GM18951 (cell line): ENCODE data around the gene RSAD2.

ENCODE experiments used
- POLR2A ChIP-seq: IDR thresholded peaks from 4 replicates; pipeline ENCODE4 v1.6.1; 2011; ENCODE audit warnings: mild to moderate bottlenecking; ENCODE audit not compliant: insufficient read length, insufficient read depth; ENCODE audit errors: extremely low read depth
- in situ Hi-C: fragments of 300-500 bp; cut with MboI; formaldehyde crosslinking; loops from one replicate; pipeline ENCODE4 v1.12.0; 2022; ENCODE audit warnings: low sequenced_read_pairs, mixed read lengths, inconsistent platforms; ENCODE audit not compliant: unreplicated experiment

Gene RSAD2

DNA sequence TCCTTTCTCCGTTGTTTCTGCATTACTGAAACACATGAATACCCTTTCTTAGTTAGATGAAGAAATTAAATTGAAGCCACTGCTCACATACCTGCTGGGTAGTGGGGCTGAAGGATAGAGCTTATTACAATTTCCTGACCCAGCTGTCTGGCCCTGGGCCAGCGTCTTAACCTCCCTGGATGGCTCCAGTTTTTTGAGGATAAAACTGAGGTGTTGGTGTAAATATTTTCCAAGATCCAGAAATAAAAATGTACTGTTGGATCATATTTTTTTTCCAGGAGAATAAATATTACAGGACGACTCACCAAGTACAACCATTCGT, 43.1 kb downstream of the RSAD2 start:
- TF ChIP-seq POLR2A = no peak
- in situ Hi-C loops = no loop called here

DNA sequence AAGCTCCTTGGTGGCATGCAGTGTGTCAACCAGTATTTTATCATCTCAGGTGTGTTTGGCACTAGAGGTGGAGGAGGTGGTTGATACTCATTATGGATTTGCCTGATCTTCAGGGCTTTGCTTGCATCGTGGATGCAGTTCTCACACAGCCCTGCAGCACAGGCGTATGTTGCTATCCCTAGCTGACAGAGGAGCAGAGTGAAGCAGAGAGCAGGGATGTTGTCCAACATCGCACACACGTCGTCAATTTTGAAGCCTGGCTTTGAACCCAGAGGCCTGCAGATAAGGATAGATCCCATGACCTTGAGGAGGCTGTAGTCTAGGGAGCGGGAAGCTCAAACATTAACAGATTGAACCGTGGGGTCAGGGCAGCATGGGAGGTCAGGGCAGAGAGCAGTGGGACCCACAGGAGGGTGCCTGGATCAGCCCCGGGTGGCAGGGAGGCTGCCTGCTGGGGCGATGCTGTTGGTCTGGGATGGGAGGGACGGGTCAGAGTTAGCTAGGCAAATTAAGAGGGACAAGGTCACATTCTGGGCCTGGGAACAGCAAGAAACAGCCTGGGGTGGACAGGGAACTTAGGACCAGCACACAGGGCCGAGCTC, 43.8 kb downstream of the RSAD2 start:
- no peak for TF ChIP-seq POLR2A
- in situ Hi-C loops = no loop called here

DNA sequence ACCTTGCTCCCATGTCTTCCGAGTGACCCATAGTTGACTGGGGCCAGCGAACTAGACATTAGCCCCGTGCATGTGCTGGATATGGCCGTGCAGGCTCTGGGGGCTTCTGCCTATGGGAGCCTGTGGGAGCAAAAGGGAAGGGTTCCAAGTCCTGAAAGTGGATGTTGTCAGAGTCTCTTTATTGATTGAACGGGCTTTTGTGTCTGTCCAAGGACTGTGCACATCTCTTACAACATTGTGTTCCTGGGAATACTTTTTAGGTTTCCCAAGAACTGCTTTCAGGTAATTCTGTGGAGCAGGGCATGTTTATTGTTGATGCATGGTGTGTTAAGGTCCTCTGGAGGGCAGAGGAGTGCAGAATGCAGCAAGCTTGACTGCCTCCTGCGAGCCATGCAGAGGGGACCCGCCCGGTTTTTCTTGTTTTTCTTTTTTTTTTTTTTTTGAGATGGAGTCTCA, 44.7 kb downstream of the RSAD2 start:
- no peak for TF ChIP-seq POLR2A
- in situ Hi-C loops = no loop called here

DNA sequence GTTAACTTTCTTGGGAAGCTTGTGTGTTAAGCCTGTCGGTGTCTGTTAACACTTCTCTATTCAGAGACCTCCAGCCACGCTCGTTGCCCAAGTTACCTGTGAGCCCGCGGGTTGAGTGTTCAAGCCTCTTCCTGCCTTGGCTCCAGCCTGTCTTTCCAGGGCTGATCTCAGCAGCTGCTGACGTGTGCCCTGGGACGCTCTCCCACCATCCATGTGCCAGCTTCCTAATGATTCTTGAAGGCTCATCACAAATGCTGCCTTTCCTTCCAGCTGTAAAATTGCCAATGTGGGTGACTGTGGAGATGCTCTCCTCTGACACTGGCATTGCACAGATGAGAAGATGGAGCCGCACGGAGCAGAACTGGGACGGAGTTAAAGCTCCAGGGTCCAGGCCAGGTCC, 45.7 kb downstream of the RSAD2 start:
- TF ChIP-seq POLR2A = no peak
- in situ Hi-C loops = no loop called here

DNA sequence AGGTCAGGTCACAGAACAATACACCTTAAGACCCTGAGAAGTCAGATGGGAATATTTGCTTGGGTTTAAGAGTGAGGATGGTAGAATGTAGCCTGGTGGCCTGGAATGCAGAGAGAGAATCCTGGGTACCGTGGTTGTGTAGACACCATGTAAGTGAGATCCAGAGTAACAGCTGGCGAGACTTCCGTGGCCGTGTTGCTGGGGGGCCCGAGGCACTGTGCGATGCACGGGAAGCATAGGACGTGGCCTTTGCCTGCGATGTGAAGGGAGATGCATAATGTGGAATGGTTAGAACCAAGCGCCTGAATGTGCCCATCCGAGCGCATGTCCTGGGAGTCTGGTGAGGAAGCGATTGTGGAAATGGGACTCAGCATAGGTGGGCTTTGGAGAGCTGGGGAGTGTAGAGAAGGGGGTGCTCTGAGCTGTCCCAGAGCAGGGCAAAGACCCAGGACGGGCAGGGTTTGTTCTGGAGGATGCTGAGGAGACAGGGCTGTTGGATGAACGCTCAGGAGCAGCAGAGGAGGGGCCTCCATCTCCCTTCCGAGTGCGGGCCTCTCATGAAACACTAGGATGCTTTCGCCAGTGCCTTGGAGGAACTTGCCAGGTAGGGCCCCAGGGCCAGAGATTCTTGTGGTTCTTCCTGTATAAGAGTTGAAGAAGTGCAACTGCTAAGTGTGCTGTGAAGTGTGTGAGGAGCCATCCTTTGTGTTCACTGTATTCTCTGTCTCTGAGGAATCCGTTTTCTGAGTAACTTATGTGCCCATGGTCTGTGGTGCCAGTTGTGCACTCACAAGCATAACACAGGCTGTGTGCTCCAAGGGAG, 46.7 kb downstream of the RSAD2 start:
- in situ Hi-C loops = no loop called here
- TF ChIP-seq POLR2A = no peak

DNA sequence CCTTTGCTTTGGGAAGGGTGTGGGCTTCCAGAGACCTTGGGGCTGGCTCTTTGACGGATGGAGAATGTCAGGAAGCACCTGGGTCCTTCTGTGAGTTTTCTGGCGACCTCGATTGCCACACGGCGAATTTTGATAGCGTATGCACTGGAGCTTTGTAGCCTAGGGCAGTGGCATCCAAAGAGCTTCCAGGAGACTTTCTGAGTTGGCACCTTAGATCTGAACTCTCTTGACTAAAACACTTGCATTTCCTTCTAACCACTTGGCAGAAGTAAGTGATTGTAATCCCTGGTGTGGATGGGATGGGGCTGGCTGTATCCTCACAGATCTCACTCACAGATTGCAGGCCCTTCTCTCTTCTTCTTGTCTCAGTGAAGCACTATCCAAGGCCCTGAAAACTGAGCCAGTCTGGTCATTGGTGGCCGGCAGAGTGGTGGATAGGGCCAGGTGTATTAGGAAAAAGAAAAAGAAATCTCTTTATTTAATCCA, 47.4 kb downstream of the RSAD2 start:
- no peak for TF ChIP-seq POLR2A
- in situ Hi-C loops = no loop called here

DNA sequence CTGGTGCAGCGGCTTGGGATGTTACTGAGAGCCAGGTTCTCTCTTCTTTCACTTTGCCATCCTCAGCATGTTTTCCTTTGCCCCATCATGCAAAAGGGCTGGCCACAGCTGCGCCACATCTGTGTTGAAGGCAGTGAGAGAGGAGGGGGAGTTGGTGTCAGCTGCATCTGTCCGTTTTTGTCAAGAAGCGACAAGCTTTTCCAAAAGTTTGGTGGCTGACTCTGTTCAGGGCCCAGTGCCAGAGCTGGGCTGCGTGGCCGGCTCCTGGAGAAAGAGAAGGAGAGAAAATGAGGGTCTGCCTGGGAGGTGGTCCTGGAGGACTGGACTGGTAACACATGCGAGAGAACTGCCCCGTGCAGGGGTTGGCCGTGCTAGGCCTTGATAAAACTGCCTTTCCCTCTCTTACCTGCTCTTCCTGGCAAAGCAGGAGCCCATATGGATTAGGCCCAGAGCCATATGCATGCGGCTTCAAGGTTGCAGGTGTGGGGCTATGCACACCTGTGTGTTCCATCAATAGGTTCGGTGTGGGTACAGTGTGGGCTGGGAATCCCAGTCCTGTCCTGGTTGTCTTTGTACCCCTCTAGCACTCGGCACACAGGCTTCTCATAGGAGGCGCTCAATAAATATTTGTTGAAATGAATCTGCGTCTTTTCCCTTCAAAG, 48.6 kb downstream of the RSAD2 start:
- in situ Hi-C loops = no loop called here
- no peak for TF ChIP-seq POLR2A

DNA sequence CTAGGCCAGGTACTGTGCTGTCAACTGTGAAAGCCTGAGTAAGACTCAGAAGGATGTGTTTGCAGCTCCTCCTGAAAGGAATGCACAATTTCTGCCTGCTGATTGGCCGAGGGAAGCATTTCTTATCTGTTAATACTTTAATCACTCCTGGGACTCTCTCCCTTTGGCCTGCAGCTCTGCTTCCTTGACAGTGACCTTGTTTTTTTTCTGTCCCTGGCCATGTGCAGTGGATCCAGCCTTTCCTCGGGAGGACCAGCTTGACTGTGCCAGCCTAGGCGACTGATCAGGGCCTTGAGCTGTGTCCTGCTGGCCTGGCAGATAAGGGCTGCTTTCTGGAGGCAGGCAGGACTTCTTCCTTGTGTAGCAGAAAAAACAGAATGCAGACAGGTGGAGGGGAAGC, 49.6 kb downstream of the RSAD2 start:
- no peak for TF ChIP-seq POLR2A
- in situ Hi-C loops = no loop called here

DNA sequence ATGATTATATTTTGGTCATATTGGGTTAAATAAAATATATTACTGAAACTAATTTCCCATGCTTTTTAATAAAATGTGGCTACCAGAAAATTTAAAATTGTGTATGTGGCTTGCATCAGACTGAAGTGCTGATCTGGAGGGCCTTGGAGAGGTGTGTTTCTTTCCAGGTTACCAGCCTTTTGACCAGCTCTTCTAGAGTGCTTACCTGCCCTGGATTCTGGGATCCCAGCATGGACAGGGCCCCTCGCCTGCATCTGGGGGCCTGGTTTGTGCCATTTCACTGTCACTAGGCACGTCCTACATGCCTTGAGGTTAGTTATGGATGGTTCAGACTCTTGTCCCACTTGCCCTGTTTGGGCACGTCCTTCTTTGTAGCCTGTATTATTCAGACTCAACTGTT, 50.2 kb downstream of the RSAD2 start:
- in situ Hi-C loops = no loop called here
- TF ChIP-seq POLR2A = no peak

DNA sequence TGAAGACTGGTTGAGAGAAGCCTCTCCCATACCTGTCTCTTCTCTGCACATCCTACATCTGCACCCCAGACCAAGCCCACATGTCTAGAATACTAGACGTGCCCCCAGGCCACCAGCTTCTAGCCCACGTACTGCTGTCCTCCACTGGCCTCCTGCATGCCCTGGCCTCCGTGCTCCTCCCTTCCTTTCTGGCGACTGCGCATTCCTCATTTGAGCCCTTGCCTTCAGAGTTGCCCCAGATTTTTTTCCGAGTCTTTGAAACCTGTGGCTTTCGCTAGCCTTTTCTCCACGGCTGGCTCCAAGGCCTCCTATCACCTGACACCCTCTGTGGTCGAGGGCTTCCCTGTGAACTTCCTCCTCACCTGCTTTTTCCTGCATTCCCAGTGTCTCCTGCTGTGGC, 50.9 kb downstream of the RSAD2 start:
- in situ Hi-C loops = no loop called here
- no peak for TF ChIP-seq POLR2A

DNA sequence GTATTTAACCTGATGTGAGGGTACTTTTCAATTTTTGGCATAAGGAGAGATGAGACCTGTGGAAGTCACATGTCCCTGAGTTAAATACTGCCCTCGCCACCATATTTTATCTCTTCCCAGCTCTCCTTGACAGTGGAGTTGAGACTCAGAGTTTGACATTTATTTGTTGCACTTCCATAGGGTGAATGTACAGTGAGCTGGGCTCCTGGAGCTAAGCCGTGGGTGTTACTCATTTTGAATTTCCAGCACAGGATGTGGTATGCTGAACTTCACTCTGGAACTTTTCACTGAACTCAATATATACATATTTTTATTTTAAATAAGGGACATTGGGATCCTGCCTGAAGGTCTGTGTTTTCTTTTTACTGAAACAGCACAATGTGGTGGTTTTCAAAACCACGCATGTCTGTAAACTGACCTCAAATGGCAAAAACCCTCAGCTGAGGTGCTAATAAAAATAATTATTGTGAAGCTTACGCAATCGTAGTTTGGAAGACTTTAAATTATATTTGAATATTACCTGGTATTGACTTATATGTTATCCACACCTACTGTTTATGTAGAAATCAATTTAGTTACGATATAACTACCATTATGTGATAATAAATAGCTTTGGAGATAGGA, 51.7 kb downstream of the RSAD2 start:
- in situ Hi-C loops = no loop called here
- TF ChIP-seq POLR2A = no peak

DNA sequence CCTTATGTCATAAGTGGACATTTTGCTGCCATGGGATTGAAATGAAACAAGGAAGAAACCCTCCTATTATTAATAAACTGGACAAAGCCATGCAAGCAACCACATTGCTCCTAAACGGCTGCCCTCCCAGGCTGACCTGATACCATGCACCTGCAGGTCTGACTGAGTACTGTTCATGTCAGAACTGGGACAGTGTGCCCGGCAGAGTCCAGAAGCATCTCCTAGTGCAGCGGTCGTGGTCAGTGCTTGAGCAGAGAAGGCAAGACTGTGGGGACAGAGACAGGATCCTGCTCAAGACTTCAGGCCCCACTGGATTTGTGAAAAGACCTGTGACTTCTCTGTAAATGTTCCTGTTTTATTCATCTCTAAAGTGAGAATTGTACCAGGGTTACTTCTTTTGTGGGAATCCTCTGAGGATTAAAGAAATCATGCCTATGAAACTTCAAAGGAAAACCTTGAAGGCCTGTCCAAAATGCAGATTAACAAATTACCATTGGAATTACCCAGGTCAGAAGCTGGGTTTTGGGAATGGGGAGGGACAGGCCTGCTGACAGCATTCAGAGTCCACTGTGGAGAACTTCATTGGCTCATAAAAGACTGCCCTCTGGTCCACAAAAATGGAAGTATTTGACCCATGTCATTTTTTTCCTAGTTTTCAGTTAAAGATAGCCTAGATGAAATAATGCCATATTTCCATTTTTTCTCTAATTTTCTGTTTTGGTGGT, 53.5 kb downstream of the RSAD2 start:
- TF ChIP-seq POLR2A = no peak
- in situ Hi-C loops = no loop called here

DNA sequence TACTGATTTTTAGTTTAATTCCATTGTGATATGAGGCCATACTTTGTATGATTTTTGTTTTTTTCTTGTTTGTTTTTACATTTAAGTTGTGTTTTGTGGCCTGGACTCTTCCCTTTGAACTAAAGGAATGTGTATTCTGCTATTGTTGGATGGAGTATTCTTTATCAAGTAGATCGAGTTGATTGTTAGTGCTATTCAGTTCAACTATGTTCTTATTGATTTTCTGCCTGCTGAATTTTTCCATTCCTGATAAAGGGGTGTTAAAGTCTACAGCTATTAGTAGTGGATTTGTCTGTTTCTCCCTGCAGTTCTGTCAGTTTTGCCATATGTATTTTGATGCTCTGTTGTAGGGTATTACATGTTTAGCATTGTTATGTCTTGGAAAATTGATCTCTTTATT, 54.2 kb downstream of the RSAD2 start:
- no peak for TF ChIP-seq POLR2A
- in situ Hi-C loops = no loop called here

DNA sequence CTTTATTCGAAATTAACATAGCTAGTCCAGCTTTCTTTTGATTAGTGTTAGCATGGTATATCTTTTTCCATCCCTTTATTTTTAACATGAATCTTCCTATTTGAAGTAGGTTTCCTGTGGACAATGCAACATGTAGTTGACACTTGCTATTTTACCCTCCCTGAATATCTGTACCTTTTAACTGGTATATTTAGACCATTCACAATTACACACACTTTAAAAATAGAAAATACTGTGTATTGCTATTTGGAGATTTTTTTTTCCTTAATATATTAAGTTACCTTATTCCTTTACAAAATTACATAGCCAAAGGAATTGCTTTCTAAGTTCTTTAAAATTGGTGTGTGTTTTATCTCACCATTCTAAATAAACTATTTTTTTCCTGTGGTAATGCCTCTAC, 54.6 kb downstream of the RSAD2 start:
- in situ Hi-C loops = no loop called here
- TF ChIP-seq POLR2A = no peak
